Vagina (tissue), 2 donors: ENCODE data around the gene CASQ2. TPM values are rescaled to one million over a fixed set of nuclear protein-coding genes. Genes with fewer than 3 reads are reported as not detected.

Experiments
- DNase-seq, 2 donors: peaks; one replicate each; pipeline ENCODE4 v3.0.0-alpha.2; 2017; ENCODE audit errors: extremely low spot score in 2 of 2
- H3K27ac ChIP-seq: fragments of 200-600 bp; sonication (generic); one replicate; pipeline ENCODE4 v1.5.1; 2019
- H3K27me3 ChIP-seq: fragments of 200-600 bp; sonication (generic); one replicate; pipeline ENCODE4 v1.5.1; 2019
- H3K36me3 ChIP-seq, 2 donors: fragments of 200-600 bp; sonication (generic); one replicate each; pipeline ENCODE4 v1.5.1; 2017 to 2019
- H3K4me1 ChIP-seq: fragments of 200-600 bp; sonication (generic); one replicate; pipeline ENCODE4 v1.5.1; 2019
- H3K4me3 ChIP-seq, 2 donors: fragments of 200-600 bp; sonication (generic); 1 replicate in 1 of 2; 2 replicates in 1 of 2; pipeline ENCODE4 v1.5.1; 2016 to 2019
- H3K9me3 ChIP-seq: fragments of 200-600 bp; sonication (generic); one replicate; pipeline ENCODE4 v1.5.1; 2019
- POLR2A ChIP-seq, 2 donors: fragments of 450-650 bp; IDR thresholded peaks; one replicate each; pipeline ENCODE4 v1.6.1; 2017; ENCODE audit warnings: antibody characterized with exemption in 2 of 2, mild to moderate bottlenecking in 2 of 2, moderate library complexity in 2 of 2
- POLR2AphosphoS5 ChIP-seq, 2 donors: sonication (generic); formaldehyde crosslinking; IDR thresholded peaks; one replicate each; pipeline ENCODE4 v1.9.0; 2017; ENCODE audit warnings: antibody characterized with exemption in 2 of 2, mild to moderate bottlenecking in 2 of 2, low read depth in 1 of 2; ENCODE audit not compliant: insufficient read depth in 1 of 2
- intact Hi-C: fragments of 100-400 bp; cut with DNase I; formaldehyde crosslinking; loops from one replicate; pipeline ENCODE4 v1.15.1; 2023
- total RNA-seq: library from RNA; depleted of rRNA; stranded (reverse); fragments of >200 nt; gene quantifications from one replicate; pipeline ENCODE4 v1.2.3, GENCODE V29; 2016
- TF ChIP-seq, protein P1 (sequence below), 3 experiments: fragments of 450-650 bp in 2 of 3; fragments of 200-600 bp in 1 of 3; sonication (generic) in 1 of 3; IDR thresholded peaks; one replicate each; pipeline ENCODE4 v1.5.1; 2017 to 2019; ENCODE audit warnings: antibody characterized with exemption in 3 of 3, mild to moderate bottlenecking in 2 of 3, moderate library complexity in 2 of 3

CASQ2 gene
- total RNA-seq, 1 donor from 2014 or later, result 3.2 TPM

DNA sequence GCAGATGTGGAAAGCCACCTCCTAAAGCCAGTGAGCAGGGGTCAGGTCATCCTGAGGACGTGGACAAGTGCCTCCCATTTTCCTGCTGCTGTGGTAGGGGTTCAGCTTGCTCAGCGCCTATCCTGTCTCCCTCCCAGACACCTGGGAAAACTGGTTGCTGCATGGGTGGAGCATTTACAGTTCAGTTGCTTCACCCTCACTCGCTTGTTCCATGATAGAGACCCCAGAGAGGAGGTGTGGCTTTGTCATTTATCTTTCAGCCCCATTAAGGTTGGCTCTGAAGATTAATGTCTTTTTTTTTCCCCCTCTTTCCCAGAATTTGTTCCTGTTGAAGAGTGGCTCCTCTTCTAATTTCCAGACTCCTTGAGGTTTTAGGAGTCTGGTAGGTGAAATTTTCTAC, 117.6 kb downstream of the CASQ2 start:
- Histone ChIP-seq H3K4me3 (no peak overlapping the region), H3K9me3 (no peaks in the 10 kb centered on the region), H3K27me3 (no peaks in the 10 kb centered on the region), H3K36me3 (peaks cover 0 to 15% of the 10 kb centered on the region in 2 donors), H3K4me1 (peaks cover 72% of the 10 kb centered on the region), H3K27ac (no peak overlapping the region)
- no peak for DNase-seq
- TF ChIP-seq POLR2AphosphoS5 (IDR thresholded peaks at IDR 0.05; ENCODE audit: insufficient read depth in 1 of 2, low read depth in 1 of 2), result no peak
- TF ChIP-seq, protein P1, sequence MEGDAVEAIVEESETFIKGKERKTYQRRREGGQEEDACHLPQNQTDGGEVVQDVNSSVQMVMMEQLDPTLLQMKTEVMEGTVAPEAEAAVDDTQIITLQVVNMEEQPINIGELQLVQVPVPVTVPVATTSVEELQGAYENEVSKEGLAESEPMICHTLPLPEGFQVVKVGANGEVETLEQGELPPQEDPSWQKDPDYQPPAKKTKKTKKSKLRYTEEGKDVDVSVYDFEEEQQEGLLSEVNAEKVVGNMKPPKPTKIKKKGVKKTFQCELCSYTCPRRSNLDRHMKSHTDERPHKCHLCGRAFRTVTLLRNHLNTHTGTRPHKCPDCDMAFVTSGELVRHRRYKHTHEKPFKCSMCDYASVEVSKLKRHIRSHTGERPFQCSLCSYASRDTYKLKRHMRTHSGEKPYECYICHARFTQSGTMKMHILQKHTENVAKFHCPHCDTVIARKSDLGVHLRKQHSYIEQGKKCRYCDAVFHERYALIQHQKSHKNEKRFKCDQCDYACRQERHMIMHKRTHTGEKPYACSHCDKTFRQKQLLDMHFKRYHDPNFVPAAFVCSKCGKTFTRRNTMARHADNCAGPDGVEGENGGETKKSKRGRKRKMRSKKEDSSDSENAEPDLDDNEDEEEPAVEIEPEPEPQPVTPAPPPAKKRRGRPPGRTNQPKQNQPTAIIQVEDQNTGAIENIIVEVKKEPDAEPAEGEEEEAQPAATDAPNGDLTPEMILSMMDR (IDR thresholded peaks at IDR 0.05), result no peak
- no peak for TF ChIP-seq POLR2A (IDR thresholded peaks at IDR 0.05)
- intact Hi-C loops, result no loop called here

Other genes starting within 250 kb of the CASQ2 start
- 8.1 TPM for gene VANGL1, start 126.7 kb downstream of the CASQ2 start, total RNA-seq
- 0.25 TPM for gene NHLH2, start 72.4 kb upstream of the CASQ2 start, total RNA-seq
- 9.8 TPM for gene SLC22A15, start 207.8 kb upstream of the CASQ2 start, total RNA-seq